Amniotic stem cell (primary cell): ENCODE data around the gene HES2.
A peak's percentile ranks its signal among the peaks of the same experiment; 100 is the strongest.
"Not testable (repeated sequence)": the region's sequence is repeated elsewhere in the genome, so short reads cannot be mapped to it uniquely, and the experiment has no call there.

ENCODE experiments used
- DNase-seq: peaks from one replicate; lab custom pipeline; 2025; lab: John Stamatoyannopoulos, UW

The HES2 gene

GRCh38 chr1:6454856-6455751 lies 35.4 kb upstream of the HES2 start:
- DNase-seq: no peak

- not testable (repeated sequence) for DNase-seq
Measured at GRCh38 chr1:6453895-6454855, 34.5 kb upstream of the HES2 start.

- DNase-seq: no peak
Measured at GRCh38 chr1:6450943-6451373, 31.2 kb upstream of the HES2 start.

GRCh38 chr1:6450486-6450885 lies 30.8 kb upstream of the HES2 start:
- not testable (repeated sequence) for DNase-seq

- no peak for DNase-seq
Measured at GRCh38 chr1:6450005-6450450, 30.3 kb upstream of the HES2 start.

- DNase-seq: no peak
Measured at GRCh38 chr1:6448749-6449631, 29.3 kb upstream of the HES2 start.

GRCh38 chr1:6447818-6448748 lies 28.4 kb upstream of the HES2 start:
- DNase-seq: no peak

GRCh38 chr1:6447016-6447817 lies 27.5 kb upstream of the HES2 start:
- no peak for DNase-seq

- no peak for DNase-seq
Measured at GRCh38 chr1:6446665-6447015, 26.9 kb upstream of the HES2 start.

- not testable (repeated sequence) for DNase-seq
Measured at GRCh38 chr1:6445929-6446328, 26.2 kb upstream of the HES2 start.

GRCh38 chr1:6445062-6445763 lies 25.5 kb upstream of the HES2 start:
- no peak for DNase-seq

- DNase-seq: no peak
Measured at GRCh38 chr1:6444377-6444776, 24.7 kb upstream of the HES2 start.

GRCh38 chr1:6443339-6444115 lies 23.8 kb upstream of the HES2 start:
- no peak for DNase-seq

GRCh38 chr1:6441586-6441985 lies 21.9 kb upstream of the HES2 start:
- DNase-seq: no peak

GRCh38 chr1:6440198-6441126 lies 20.7 kb upstream of the HES2 start:
- no peak for DNase-seq

GRCh38 chr1:6438047-6438525 lies 18.4 kb upstream of the HES2 start:
- DNase-seq: peak; percentile 13
